Endothelial cell of umbilical vein (primary cell): ENCODE data around the gene EML4.

Experiments
- CTCF ChIP-seq, 2 donors: IDR thresholded peaks; 1 replicate in 1 of 2; 2 replicates in 1 of 2; pipeline ENCODE4 v1.5.1; 2011; ENCODE audit warnings: low read length in 2 of 2, mild to moderate bottlenecking in 2 of 2, moderate library complexity in 2 of 2, control low read depth in 1 of 2, inconsistent platforms in 1 of 2, low read depth in 1 of 2; ENCODE audit not compliant: insufficient read depth in 1 of 2; ENCODE audit errors: extremely low read depth in 1 of 2
- EZH2 ChIP-seq: IDR thresholded peaks from 2 replicates; pipeline ENCODE4 v1.6.1; 2012; ENCODE audit warnings: borderline replicate concordance, low read depth, mild to moderate bottlenecking, moderate library complexity, low read length, inconsistent platforms; ENCODE audit not compliant: severe bottlenecking
- GATA2 ChIP-seq: IDR thresholded peaks from 2 replicates; pipeline ENCODE4 v1.7.0; 2011; ENCODE audit warnings: low read depth, mild to moderate bottlenecking, moderate library complexity, mixed read lengths, low read length; ENCODE audit not compliant: insufficient read length, insufficient read depth
- POLR2A ChIP-seq: IDR thresholded peaks from 2 replicates; pipeline ENCODE4 v1.6.1; 2012; ENCODE audit warnings: low read depth, mild to moderate bottlenecking, control low read depth, low read length
- POLR2AphosphoS5 ChIP-seq: IDR thresholded peaks from 2 replicates; pipeline ENCODE4 v1.6.1; 2012; ENCODE audit warnings: low read depth, mild to moderate bottlenecking, control low read depth, low read length, moderate library complexity; ENCODE audit not compliant: insufficient read depth
- TF ChIP-seq, protein P1 (sequence below): IDR thresholded peaks from 2 replicates; pipeline ENCODE4 v1.6.1; 2011; ENCODE audit not compliant: insufficient read depth, insufficient read length

- no peak for TF ChIP-seq CTCF (IDR thresholded peaks at IDR 0.05; ENCODE audit: extremely low read depth in 1 of 2, insufficient read depth in 1 of 2, low read depth in 1 of 2, low read length in 2 of 2)
- no peak for TF ChIP-seq POLR2A
- no peak for TF ChIP-seq EZH2
- TF ChIP-seq POLR2AphosphoS5 = peak; percentile 91
- TF ChIP-seq, protein P1, sequence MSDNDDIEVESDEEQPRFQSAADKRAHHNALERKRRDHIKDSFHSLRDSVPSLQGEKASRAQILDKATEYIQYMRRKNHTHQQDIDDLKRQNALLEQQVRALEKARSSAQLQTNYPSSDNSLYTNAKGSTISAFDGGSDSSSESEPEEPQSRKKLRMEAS = peak; percentile 11
- TF ChIP-seq GATA2 = peak; percentile 100
Measured at GRCh38 chr2:42132966-42133641, 36.0 kb upstream of the EML4 start.
